RPMI8226 (cell line): Measurements from ENCODE around the gene ANKRD50.

ENCODE experiments used
- DNase-seq: peaks from one replicate; pipeline ENCODE4 v3.0.0-alpha.2; 2015

The ANKRD50 gene

GRCh38 chr4:124705393-124705792 is 7.1 kb downstream of the ANKRD50 start:
- DNase-seq = no peak

DNA sequence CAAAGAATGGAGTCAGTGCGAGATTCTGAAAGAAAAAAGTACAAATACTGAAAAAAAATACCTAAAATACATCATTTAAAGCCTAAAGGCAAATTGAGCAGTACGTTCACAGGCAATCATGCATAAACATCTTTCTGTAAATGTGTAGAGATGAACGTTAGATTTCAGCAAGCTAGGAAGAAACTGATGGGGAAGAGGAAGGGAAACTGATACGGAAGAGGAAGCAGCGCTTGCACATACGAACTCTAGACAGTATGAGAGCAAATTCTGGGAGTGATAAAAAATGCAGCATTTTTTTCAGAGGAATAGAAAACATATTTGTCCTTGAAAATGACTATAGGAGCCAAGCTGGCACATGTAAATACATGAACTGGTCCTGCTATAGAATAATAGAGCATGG is 9.4 kb downstream of the ANKRD50 start:
- DNase-seq = no peak

GRCh38 chr4:124697441-124697840 is 15.1 kb downstream of the ANKRD50 start:
- no peak for DNase-seq

GRCh38 chr4:124696182-124696581 is 16.4 kb downstream of the ANKRD50 start:
- DNase-seq = no peak

DNA sequence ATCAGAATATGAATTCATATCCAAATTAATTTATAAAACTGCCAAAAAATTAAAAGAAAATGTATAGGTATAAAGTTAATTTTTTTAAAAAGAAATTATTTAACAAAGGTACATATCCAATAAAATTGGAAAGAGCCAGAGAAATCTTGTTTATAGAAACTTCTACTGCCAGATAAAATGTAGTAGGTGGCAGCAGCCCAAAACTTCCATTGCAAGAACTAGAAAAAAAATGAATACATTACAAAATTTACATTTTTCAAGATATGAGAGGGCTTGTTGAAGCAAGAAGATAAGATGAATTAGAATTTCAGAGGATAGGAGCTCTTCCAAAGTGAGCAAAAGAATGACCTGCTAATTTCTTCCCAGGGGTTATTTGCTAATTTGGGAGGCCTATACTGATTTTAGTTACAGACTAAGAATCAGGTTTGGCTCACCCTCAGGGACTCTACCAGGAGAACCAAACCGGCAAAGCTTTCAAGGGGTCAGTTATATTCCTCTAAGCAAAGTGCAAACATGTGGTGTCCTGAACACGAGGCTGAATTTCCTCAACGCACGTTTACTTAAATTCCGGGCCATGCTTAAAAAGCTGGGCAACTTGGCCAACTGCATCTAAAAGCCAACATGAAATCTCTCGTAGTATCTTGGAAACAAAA is 17.5 kb downstream of the ANKRD50 start:
- DNase-seq = no peak

DNA sequence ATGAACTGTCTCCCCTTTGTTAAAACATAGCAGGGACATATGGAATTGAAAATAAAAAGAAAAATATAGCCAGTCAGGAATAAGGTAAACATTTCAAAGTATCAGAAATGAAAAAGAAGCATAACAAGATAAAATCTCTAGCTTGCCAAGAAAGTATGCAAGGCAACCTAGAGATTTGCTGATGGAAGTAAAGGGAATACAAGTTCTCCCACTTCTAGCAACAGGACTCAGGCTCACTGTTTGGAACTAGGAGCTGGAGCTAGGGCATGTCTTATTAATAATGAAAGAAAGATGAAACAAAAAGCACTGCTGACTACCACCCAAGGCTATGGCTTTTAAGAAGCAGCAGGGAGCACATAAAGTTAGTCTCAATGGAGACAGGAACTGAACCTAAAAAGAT is 18.2 kb downstream of the ANKRD50 start:
- no peak for DNase-seq

GRCh38 chr4:124691801-124692200 is 20.7 kb downstream of the ANKRD50 start:
- DNase-seq = no peak

- DNase-seq = no peak
Measured at GRCh38 chr4:124686279-124686678, 26.3 kb downstream of the ANKRD50 start.

DNA sequence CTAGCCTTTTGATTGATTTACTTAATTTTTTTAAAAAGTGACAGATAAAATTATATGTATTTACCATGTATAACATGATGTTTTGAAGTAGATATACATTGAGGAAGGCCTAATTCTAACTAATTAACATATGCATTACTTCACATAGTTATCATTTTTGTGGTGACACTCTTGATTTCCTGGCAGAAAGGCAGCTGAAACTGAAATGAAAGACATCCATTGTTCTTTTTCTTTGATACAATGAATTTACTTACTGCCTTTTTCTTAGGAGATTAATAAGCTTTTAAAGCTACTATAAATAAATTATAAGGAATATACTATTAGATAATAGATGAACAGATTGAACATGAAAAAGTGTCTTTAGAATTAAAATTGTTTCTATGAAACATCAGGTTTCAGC is 26.7 kb downstream of the ANKRD50 start:
- DNase-seq = no peak

GRCh38 chr4:124684301-124684700 is 28.2 kb downstream of the ANKRD50 start:
- no peak for DNase-seq

GRCh38 chr4:124682384-124682783 is 30.1 kb downstream of the ANKRD50 start:
- DNase-seq = no peak

DNA sequence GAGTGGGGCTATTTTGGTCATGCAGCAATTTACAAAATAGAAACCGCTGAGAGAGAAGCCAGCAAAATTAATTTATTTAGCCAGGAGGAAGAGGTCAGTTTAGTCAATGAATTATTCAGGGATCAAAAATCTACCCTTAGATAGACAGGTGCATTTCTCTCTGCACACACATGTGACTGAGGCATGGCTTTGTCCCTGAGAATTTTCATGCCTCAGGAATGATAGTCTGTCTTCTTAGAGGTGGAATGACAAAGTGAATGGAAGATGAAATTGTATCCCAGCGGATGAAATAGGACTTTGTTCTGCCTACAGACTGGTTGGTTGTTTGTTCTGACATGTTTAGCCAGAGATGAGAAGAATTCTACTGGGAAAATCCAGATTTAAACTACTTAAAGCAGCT is 46.0 kb downstream of the ANKRD50 start:
- DNase-seq = no peak

- DNase-seq = no peak
Measured at GRCh38 chr4:124658795-124659194, 53.7 kb downstream of the ANKRD50 start.

DNA sequence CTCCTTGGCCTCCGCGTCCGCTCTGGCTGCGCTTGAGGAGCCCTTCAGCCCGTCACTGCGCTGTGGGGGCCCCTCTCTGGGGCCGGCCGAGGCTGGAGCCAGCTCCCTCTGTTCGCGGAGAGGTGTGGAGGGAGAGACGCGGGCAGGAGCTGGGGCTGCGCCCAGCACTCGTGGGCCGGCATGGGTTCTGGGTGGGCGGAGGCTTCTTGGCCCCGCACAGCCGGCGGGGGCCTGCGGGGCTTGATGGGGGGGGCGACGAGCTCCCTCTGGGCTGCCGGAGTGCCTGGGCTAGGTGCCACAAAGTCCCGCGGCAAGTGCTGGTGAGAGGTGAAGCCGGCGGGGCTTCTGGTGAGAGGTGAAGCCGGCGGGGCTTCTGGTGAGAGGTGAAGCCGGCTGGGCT is 61.9 kb downstream of the ANKRD50 start:
- no peak for DNase-seq

DNA sequence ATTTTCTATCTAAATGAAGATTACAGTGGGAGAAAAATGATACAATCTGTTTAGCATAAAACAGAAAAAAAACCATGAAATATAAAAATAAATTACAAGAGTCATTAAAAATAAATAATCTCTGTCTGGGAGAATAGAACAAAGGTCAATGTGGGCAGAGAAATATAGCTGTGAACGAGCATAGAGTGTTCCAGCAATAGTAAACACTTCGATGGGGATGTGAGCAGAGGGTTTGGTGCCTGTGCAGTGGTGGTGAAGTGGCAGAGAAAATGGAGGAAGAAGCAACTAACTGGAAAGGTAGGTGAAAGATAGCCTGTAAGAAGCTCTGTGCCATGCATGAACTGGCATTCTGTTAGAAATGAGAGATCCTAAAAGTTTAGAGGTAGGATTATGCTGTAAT is 64.9 kb downstream of the ANKRD50 start:
- DNase-seq = no peak

GRCh38 chr4:124644621-124645020 is 67.9 kb downstream of the ANKRD50 start:
- no peak for DNase-seq

DNA sequence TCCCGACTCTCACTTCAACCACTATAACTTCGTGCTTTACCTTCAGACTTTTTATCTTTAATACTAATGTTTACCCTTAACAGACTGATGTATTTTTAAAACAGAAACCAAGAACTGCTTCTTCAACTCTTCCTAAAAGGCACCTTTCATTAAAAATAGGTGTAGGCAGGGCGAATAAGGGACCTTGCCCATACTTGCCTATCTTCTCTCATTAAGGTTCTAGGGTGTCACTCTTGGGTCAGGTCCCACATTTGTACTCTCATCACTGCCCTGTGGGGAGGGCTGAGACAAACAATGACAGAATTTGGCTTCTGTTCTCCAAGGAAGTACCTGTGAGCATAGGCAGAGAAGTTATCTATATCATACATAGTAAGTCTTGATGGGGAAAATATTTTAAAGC is 69.7 kb downstream of the ANKRD50 start:
- peak; percentile 45 for DNase-seq

- peak; percentile 84 for DNase-seq
Measured at GRCh38 chr4:124641715-124642381, 70.7 kb downstream of the ANKRD50 start.

GRCh38 chr4:124640022-124640730 is 72.4 kb downstream of the ANKRD50 start:
- DNase-seq = no peak

DNA sequence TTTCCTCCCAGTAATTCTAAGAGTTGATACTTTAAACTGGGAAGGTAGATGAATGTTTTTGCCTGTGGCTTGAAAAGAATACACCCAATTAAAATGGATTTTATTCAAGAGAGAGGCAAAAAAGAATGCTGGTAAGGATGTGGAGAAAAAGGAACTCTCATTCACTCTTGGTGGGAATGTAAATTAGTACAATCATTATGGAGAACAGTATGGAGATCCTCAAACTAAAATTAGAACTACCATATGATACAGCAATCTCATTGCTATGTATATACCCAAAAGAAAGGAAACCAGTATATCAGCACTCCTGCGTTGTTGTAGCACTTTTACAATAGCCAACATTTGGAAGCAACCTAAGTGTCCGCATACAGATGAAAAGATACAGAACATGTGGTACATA is 75.2 kb downstream of the ANKRD50 start:
- DNase-seq = no peak

GRCh38 chr4:124636788-124637187 is 75.7 kb downstream of the ANKRD50 start:
- DNase-seq = no peak

GRCh38 chr4:124635331-124635730 is 77.2 kb downstream of the ANKRD50 start:
- DNase-seq = no peak

GRCh38 chr4:124633285-124633941 is 79.1 kb downstream of the ANKRD50 start:
- DNase-seq = no peak

DNA sequence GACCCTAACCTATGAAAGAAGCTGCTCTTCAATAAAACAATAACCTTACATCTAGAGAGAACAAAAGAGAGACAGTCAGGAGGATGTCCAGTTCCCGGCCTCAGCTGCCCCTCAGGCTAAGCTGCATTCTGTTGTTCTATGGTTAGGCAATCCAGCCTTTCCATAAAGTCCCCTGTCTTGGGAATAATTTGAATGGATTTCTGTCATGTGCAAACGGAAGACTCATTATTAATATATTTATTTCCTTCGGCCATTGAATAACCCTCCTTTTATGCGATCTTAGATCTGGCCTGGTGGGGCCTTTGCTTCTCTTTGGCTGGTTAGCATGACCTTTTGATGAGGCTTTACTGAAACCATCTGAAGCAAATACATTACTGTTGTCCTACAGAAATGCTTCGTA is 80.1 kb downstream of the ANKRD50 start:
- no peak for DNase-seq
